Measurements from ENCODE around the gene HINFP. TPM values are rescaled to one million over a fixed set of nuclear protein-coding genes. Genes with fewer than 3 reads are reported as not detected.

The HINFP gene
- total RNA-seq, 1 experiment from 2014 or later, result 42.4 TPM

DNA sequence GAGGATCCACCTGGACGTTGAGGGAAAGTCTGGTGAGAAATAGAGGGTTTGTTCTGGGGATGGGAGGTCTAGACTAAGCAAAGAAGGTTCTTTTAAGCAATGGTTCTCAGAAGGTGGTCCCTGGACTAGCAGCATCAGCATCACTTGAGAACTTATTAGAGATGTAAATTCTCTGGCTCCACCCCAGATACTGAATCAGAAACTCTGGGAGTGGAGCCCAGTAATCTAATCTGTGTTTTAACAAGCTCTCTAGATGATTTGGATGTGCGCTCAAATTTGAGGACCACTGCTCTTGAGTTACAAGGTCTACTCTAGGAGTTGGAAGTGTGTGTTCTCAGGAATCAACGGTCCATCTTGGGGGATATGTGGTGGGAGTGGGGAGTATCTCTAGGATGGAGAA is 24.2 kb downstream of the HINFP start:
- peaks cover 55% of the 10 kb centered on the region for H3K27me3 Mint-ChIP-seq (ENCODE audit: low read depth)
- Histone ChIP-seq H3K27me3 (ENCODE audit: insufficient read depth, low read length) (peaks cover 16% of the 10 kb centered on the region), H3K4me2 (ENCODE audit: insufficient read depth, insufficient read length, low read length) (no peak overlapping the region)

More for the DNA sequence above, 24.2 kb downstream of the HINFP start:
- Histone ChIP-seq H3K4ac (ENCODE audit: low read depth, low read length) (no peak overlapping the region), H3K23me2 (ENCODE audit: insufficient read length, low read depth, low read length, poor library complexity, severe bottlenecking) (peaks cover 16% of the 10 kb centered on the region), H2BK120ac (ENCODE audit: low read depth, low read length, poor library complexity, severe bottlenecking) (no peak overlapping the region), H3K79me2 (ENCODE audit: insufficient read depth, low read length) (no peaks in the 10 kb centered on the region), H3K9ac (ENCODE audit: extremely low read depth, insufficient read length, low read length) (no peak overlapping the region), H3K4me1 (ENCODE audit: insufficient read depth, low read length) (no peaks in the 10 kb centered on the region; the same call in 1 of the 2 replicates), H3K9me3 (ENCODE audit: control insufficient read depth, low read depth, low read length) (no peaks in the 10 kb centered on the region), H3K23ac (ENCODE audit: insufficient read length, low read depth, low read length) (no peak overlapping the region), H2BK5ac (ENCODE audit: insufficient read length, low read length) (no peak overlapping the region), H2BK15ac (ENCODE audit: low read depth, low read length) (no peak overlapping the region), H3K14ac (ENCODE audit: insufficient read depth, low read length) (no peak overlapping the region), H3K79me1 (ENCODE audit: insufficient read depth, low read depth, low read length, poor library complexity, severe bottlenecking) (no peaks in the 10 kb centered on the region), H2AK5ac (ENCODE audit: insufficient read length, low read length) (no peak overlapping the region), H3T11ph (ENCODE audit: low read length) (no peak overlapping the region), H4K5ac (ENCODE audit: insufficient read length, low read depth, low read length) (no peak overlapping the region), H2BK20ac (ENCODE audit: low read depth, low read length, poor library complexity, severe bottlenecking) (no peak overlapping the region), H2AFZ (ENCODE audit: low read length) (no peak overlapping the region), H2BK12ac (ENCODE audit: insufficient read length, low read depth, low read length) (no peak overlapping the region), H3K27ac (ENCODE audit: insufficient read length, low read depth, low read length) (no peak overlapping the region), H4K91ac (ENCODE audit: insufficient read length, low read depth, low read length) (no peak overlapping the region), H3K18ac (ENCODE audit: insufficient read length, low read depth, low read length) (no peak overlapping the region), H4K8ac (replicated peaks; ENCODE audit: insufficient read length, low read depth, low read length) (no peak overlapping the region), H3K56ac (ENCODE audit: insufficient read length, low read depth, low read length) (no peak overlapping the region), H4K20me1 (ENCODE audit: control insufficient read depth, insufficient read depth, insufficient read length) (no peaks in the 10 kb centered on the region)
- Mint-ChIP-seq H3K4me3 (no peak overlapping the region), H3K4me1 (peaks cover 19 to 32% of the 10 kb centered on the region in 2 experiments), H3K36me3 (ENCODE audit: insufficient read depth in 1 of 3, low read depth in 3 of 3) (no peaks in the 10 kb centered on the region; a peak in 2 of 7 replicates), H3K27ac (no peak overlapping the region; a peak in 1 of 7 replicates), H3K9me3 (no peaks in the 10 kb centered on the region)
- no peak for DNase-seq
- WGBS (ENCODE audit: extremely low coverage, insufficient read length, low lambda C conversion rate), result no CpG with 5 or more reads among the region's 3 CpGs
- no peak for TF ChIP-seq CTCF (conservative IDR thresholded peaks at IDR 0.05)

Data from H9 (cell line).